NB4 (cell line): Measurements from ENCODE around the gene LIFR.

Experiments used
- DNase-seq: peaks from one replicate; pipeline ENCODE4 v3.0.0; 2010; ENCODE audit warnings: low read depth
- H3K4me3 ChIP-seq: one replicate; pipeline ENCODE4 v1.5.1; 2011; ENCODE audit warnings: mild to moderate bottlenecking, low read depth, low read length, moderate library complexity
- MYC ChIP-seq: IDR thresholded peaks from 2 replicates; pipeline ENCODE4 v1.6.1; 2011; ENCODE audit warnings: low read depth, low read length
- POLR2A ChIP-seq: IDR thresholded peaks from 2 replicates; pipeline ENCODE4 v1.6.1; 2011; ENCODE audit warnings: mild to moderate bottlenecking; ENCODE audit not compliant: insufficient read length; ENCODE audit errors: extremely low read depth
- TF ChIP-seq, protein P1 (sequence below): IDR thresholded peaks from one replicate; pipeline ENCODE4 v1.5.1; 2012; ENCODE audit warnings: low read depth, low read length
- TF ChIP-seq, protein P2 (sequence below): IDR thresholded peaks from 2 replicates; pipeline ENCODE4 v1.6.1; 2011; ENCODE audit warnings: low read depth, low read length

LIFR gene

GRCh38 chr5:38448568-38449350, 107.7 kb downstream of the LIFR start:
- no peak for DNase-seq
- H3K4me3 ChIP-seq, result no peak overlapping the region
- no peak for TF ChIP-seq POLR2A
- TF ChIP-seq, protein P1, sequence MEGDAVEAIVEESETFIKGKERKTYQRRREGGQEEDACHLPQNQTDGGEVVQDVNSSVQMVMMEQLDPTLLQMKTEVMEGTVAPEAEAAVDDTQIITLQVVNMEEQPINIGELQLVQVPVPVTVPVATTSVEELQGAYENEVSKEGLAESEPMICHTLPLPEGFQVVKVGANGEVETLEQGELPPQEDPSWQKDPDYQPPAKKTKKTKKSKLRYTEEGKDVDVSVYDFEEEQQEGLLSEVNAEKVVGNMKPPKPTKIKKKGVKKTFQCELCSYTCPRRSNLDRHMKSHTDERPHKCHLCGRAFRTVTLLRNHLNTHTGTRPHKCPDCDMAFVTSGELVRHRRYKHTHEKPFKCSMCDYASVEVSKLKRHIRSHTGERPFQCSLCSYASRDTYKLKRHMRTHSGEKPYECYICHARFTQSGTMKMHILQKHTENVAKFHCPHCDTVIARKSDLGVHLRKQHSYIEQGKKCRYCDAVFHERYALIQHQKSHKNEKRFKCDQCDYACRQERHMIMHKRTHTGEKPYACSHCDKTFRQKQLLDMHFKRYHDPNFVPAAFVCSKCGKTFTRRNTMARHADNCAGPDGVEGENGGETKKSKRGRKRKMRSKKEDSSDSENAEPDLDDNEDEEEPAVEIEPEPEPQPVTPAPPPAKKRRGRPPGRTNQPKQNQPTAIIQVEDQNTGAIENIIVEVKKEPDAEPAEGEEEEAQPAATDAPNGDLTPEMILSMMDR, result no peak
- TF ChIP-seq, protein P2, sequence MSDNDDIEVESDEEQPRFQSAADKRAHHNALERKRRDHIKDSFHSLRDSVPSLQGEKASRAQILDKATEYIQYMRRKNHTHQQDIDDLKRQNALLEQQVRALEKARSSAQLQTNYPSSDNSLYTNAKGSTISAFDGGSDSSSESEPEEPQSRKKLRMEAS, result no peak
- TF ChIP-seq MYC, result no peak

DNA sequence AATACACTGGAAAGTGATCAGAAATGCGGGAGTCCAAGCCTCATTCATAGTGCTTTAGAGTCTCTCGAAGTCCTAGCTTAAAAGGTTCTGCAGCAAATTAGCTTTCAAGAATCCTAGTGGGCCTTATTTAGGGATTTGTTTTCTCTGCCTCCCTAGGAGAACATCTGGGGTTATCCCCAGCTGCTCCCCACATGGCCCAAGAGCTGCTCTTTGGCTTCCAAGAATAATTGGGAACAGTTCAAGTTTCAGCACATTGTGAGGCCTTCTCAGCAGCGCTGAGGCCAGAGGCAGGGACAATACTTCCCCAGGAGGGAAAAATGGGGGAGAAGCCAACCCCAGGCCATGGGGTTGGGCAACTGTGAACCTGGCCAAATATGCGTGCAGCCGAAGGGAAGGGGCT, 108.7 kb downstream of the LIFR start:
- no peak for DNase-seq
- no peak overlapping the region for H3K4me3 ChIP-seq
- TF ChIP-seq POLR2A (no peak), MYC (no peak)
- TF ChIP-seq, protein P2, result no peak
- TF ChIP-seq, protein P1, result no peak

GRCh38 chr5:38447056-38447455, 109.4 kb downstream of the LIFR start:
- H3K4me3 ChIP-seq, result no peak overlapping the region
- TF ChIP-seq, protein P1, result no peak
- TF ChIP-seq, protein P2, result no peak
- TF ChIP-seq MYC (no peak), POLR2A (no peak)
- no peak for DNase-seq

- DNase-seq, result no peak
- no peak overlapping the region for H3K4me3 ChIP-seq
- TF ChIP-seq POLR2A, result no peak
- TF ChIP-seq MYC, result no peak
- TF ChIP-seq, protein P1, result no peak
- TF ChIP-seq, protein P2, result no peak
Measured at GRCh38 chr5:38446029-38446522, 110.4 kb downstream of the LIFR start.

DNA sequence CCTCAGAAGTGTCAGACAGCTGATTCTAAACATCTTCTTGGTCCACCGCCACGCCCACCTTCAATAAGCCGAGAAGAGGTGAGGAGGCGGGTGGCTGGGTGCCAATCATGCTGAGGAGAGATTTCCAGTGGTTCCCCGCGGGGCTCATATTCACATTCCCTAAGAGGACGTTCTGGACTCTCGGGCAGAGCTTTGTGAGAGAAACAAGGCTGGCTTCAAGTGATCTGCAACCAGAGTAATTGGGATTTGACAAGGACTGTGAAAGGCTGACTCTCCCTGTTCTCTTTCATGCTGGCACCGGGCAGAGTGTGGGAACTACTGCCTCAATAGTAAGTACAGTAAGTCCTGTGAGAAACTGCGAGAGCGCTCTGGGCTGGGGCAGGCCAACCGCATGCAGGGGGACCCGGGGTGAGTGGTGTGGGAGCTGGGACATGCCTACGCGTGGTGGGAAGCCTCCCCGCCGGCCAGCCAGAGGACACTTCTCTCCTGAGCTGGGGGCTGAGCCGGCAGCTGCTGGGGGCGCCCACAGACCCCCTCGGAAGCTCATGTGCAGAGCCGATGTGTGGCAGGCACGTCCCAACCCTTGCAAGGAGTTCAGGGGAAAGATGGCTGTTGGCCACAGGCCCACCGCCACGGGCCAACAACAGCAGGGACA, 110.9 kb downstream of the LIFR start:
- no peak overlapping the region for H3K4me3 ChIP-seq
- no peak for DNase-seq
- TF ChIP-seq, protein P1, result no peak
- TF ChIP-seq, protein P2, result no peak
- TF ChIP-seq POLR2A, result no peak
- TF ChIP-seq MYC, result no peak
